ENCODE results near the gene SPESP1. TPM values are rescaled to one million over a fixed set of nuclear protein-coding genes. Genes with fewer than 3 reads are reported as not detected.
A peak's percentile ranks its signal among the peaks of the same experiment; 100 is the strongest.

Gene SPESP1
- total and polyA plus RNA-seq, 2 donors (not counting 1 experiment from before 2014, with no cell fraction given) = 4.6 to 6.4 TPM

GRCh38 chr15:68993276-68993675, 63.0 kb downstream of the SPESP1 start:
- Histone ChIP-seq H3K4me1 (ENCODE audit: control insufficient read depth, extremely low read depth, insufficient read depth, low read length) (no peaks in the 10 kb centered on the region), H4K20me1 (ENCODE audit: control insufficient read depth, extremely low read depth, insufficient read depth, low read length) (no peaks in the 10 kb centered on the region), H2AFZ (ENCODE audit: low read length) (no peak overlapping the region), H3K4me3 (replicated peaks in 1 of 4; ENCODE audit: control extremely low read depth in 1 of 4, insufficient read depth in 1 of 4, low read depth in 3 of 4, low read length in 4 of 4) (no peak overlapping the region), H3K27me3 (ENCODE audit: control insufficient read depth, insufficient read depth, low read length) (no peaks in the 10 kb centered on the region), H3K27ac (ENCODE audit: insufficient read depth, low read length) (no peak overlapping the region), H3K9me3 (ENCODE audit: control insufficient read depth, insufficient read depth, low read depth, low read length) (no peaks in the 10 kb centered on the region), H3K9ac (ENCODE audit: insufficient read depth, low read length) (no peak overlapping the region), H3K79me2 (ENCODE audit: control insufficient read depth, insufficient read depth, low read length) (no peaks in the 10 kb centered on the region), H3K36me3 (ENCODE audit: control insufficient read depth, insufficient read depth, low read length) (no peaks in the 10 kb centered on the region), H3K4me2 (ENCODE audit: extremely low read depth, insufficient read depth, low read length) (no peak overlapping the region)
- no peak for TF ChIP-seq EZH2 (IDR thresholded peaks at IDR 0.05; ENCODE audit: low read length, missing control alignments)
- DNase-seq (ENCODE audit: low read depth in 2 of 2) = peak in 1 of 2 donors; percentile 50

- Histone ChIP-seq H3K9ac (ENCODE audit: insufficient read depth, low read length) (no peak overlapping the region), H3K4me1 (ENCODE audit: control insufficient read depth, extremely low read depth, insufficient read depth, low read length) (no peaks in the 10 kb centered on the region), H4K20me1 (ENCODE audit: control insufficient read depth, extremely low read depth, insufficient read depth, low read length) (no peaks in the 10 kb centered on the region), H3K4me3 (replicated peaks in 1 of 4; ENCODE audit: control extremely low read depth in 1 of 4, insufficient read depth in 1 of 4, low read depth in 3 of 4, low read length in 4 of 4) (no peak overlapping the region), H2AFZ (ENCODE audit: low read length) (no peak overlapping the region), H3K4me2 (ENCODE audit: extremely low read depth, insufficient read depth, low read length) (no peak overlapping the region), H3K36me3 (ENCODE audit: control insufficient read depth, insufficient read depth, low read length) (no peaks in the 10 kb centered on the region), H3K79me2 (ENCODE audit: control insufficient read depth, insufficient read depth, low read length) (no peaks in the 10 kb centered on the region), H3K27ac (ENCODE audit: insufficient read depth, low read length) (no peak overlapping the region), H3K9me3 (ENCODE audit: control insufficient read depth, insufficient read depth, low read depth, low read length) (no peaks in the 10 kb centered on the region), H3K27me3 (ENCODE audit: control insufficient read depth, insufficient read depth, low read length) (no peaks in the 10 kb centered on the region)
- peak in 1 of 2 donors; percentile 90 for DNase-seq (ENCODE audit: low read depth in 2 of 2)
- TF ChIP-seq EZH2 (IDR thresholded peaks at IDR 0.05; ENCODE audit: low read length, missing control alignments) = no peak
- no peak for TF ChIP-seq CTCF (conservative IDR thresholded peaks at IDR 0.05 in 1 of 2, IDR thresholded peaks at IDR 0.05 in 1 of 2; ENCODE audit: low read depth in 1 of 2, low read length in 2 of 2)
These were observed 63.8 kb downstream of the SPESP1 start for GRCh38 chr15:68994149-68994548.

GRCh38 chr15:68994981-68995761, 64.8 kb downstream of the SPESP1 start:
- H3K9me3 ChIP-seq (ENCODE audit: control insufficient read depth, insufficient read depth, low read depth, low read length) = no peaks in the 10 kb centered on the region
- H3K9ac ChIP-seq (ENCODE audit: insufficient read depth, low read length) = no peak overlapping the region
- DNase-seq (ENCODE audit: low read depth in 2 of 2) = peak in 1 of 2 donors; percentile 20
- H3K27me3 ChIP-seq (ENCODE audit: control insufficient read depth, insufficient read depth, low read length) = no peaks in the 10 kb centered on the region
- no peaks in the 10 kb centered on the region for H3K4me1 ChIP-seq (ENCODE audit: control insufficient read depth, extremely low read depth, insufficient read depth, low read length)
- no peak overlapping the region for H3K4me2 ChIP-seq (ENCODE audit: extremely low read depth, insufficient read depth, low read length)
- no peak for TF ChIP-seq EZH2 (IDR thresholded peaks at IDR 0.05; ENCODE audit: low read length, missing control alignments)
- no peak overlapping the region for H3K27ac ChIP-seq (ENCODE audit: insufficient read depth, low read length)
- no peak overlapping the region for H2AFZ ChIP-seq (ENCODE audit: low read length)
- H3K79me2 ChIP-seq (ENCODE audit: control insufficient read depth, insufficient read depth, low read length) = no peaks in the 10 kb centered on the region
- H3K36me3 ChIP-seq (ENCODE audit: control insufficient read depth, insufficient read depth, low read length) = no peaks in the 10 kb centered on the region
- H3K4me3 ChIP-seq (replicated peaks in 1 of 4; ENCODE audit: control extremely low read depth in 1 of 4, insufficient read depth in 1 of 4, low read depth in 3 of 4, low read length in 4 of 4) = no peak overlapping the region
- H4K20me1 ChIP-seq (ENCODE audit: control insufficient read depth, extremely low read depth, insufficient read depth, low read length) = no peaks in the 10 kb centered on the region

Other genes with a start within 250 kb of the SPESP1 start
- gene ANP32A, start 109.6 kb upstream of the SPESP1 start, total RNA-seq = 46.2 and 47.7 TPM in 2 replicates
- 53.1 and 54.7 TPM in 2 replicates for gene ANP32A, start 109.6 kb upstream of the SPESP1 start, polyA plus RNA-seq
- under 0.01 and 0.33 TPM in 2 replicates for gene NOX5, start 84.2 kb downstream of the SPESP1 start, total RNA-seq
- 0.17 and 0.25 TPM in 2 replicates for gene NOX5, start 84.2 kb downstream of the SPESP1 start, polyA plus RNA-seq
- 23.9 and 27.7 TPM in 2 replicates for gene GLCE, start 230.1 kb downstream of the SPESP1 start, total RNA-seq
- 21.7 and 33.6 TPM in 2 replicates for gene GLCE, start 230.1 kb downstream of the SPESP1 start, polyA plus RNA-seq